WTC11 (cell line): Measurements from ENCODE around the gene SMOC1. TPM values are rescaled to one million over a fixed set of nuclear protein-coding genes. Genes with fewer than 3 reads are reported as not detected.

Experiments used
- ATAC-seq: fragments of 200-7000 bp; cut with Tn5 transposase; 2 replicates; pipeline ENCODE4 v1.10.0; 2021; ENCODE audit warnings: mild to moderate bottlenecking, moderate library complexity
- CTCF ChIA-PET: fragments of 300-600 bp; sonication (Branson Sonifier 250); formaldehyde crosslinking; loops from one replicate; lab custom pipeline; 2021; ENCODE audit warnings: antibody characterized with exemption; lab: Charles Lee
- POLR2A ChIA-PET: fragments of 350-600 bp; sonication (Branson Sonifier 250); formaldehyde crosslinking; loops from one replicate; lab custom pipeline; 2021; ENCODE audit warnings: antibody characterized with exemption; lab: Charles Lee
- DNase-seq: peaks from one replicate; pipeline ENCODE4 v3.0.0; 2021; ENCODE audit warnings: low spot score
- H3K27ac Mint-ChIP-seq: 2 replicates; pipeline ENCODE4 v1.8.0; 2021; ENCODE audit warnings: mixed read lengths
- H3K27me3 Mint-ChIP-seq: 2 replicates; pipeline ENCODE4 v1.8.0; 2021; ENCODE audit warnings: low read depth, mild to moderate bottlenecking, moderate library complexity, mixed read lengths
- H3K36me3 Mint-ChIP-seq: 2 replicates; pipeline ENCODE4 v1.8.0; 2021; ENCODE audit warnings: mixed read lengths
- H3K4me1 Mint-ChIP-seq: 2 replicates; pipeline ENCODE4 v1.8.0; 2022; ENCODE audit warnings: mixed read lengths
- H3K4me3 Mint-ChIP-seq: 2 replicates; pipeline ENCODE4 v1.8.0; 2021; ENCODE audit warnings: mild to moderate bottlenecking, moderate library complexity, mixed read lengths
- H3K9me3 Mint-ChIP-seq: 2 replicates; pipeline ENCODE4 v1.8.0; 2021; ENCODE audit warnings: mixed read lengths
- CBFB ChIP-seq: sonication (generic); formaldehyde crosslinking; IDR thresholded peaks from 2 replicates; pipeline ENCODE4 v1.8.1; 2022; ENCODE audit warnings: mild to moderate bottlenecking, low read depth, missing genetic modification reagents
- CREM ChIP-seq: sonication (generic); formaldehyde crosslinking; IDR thresholded peaks from 2 replicates; pipeline ENCODE4 v1.8.1; 2022; ENCODE audit warnings: mild to moderate bottlenecking, missing genetic modification reagents, moderate library complexity
- EMX1 ChIP-seq: fragments of 250-450 bp; sonication (Bioruptor Pico); IDR thresholded peaks from 2 replicates; pipeline ENCODE4 v1.8.0; 2021; ENCODE audit warnings: mild to moderate bottlenecking
- ETV6 ChIP-seq: sonication (generic); formaldehyde crosslinking; IDR thresholded peaks from 2 replicates; pipeline ENCODE4 v1.8.1; 2022; ENCODE audit warnings: mild to moderate bottlenecking, missing genetic modification reagents
- JUN ChIP-seq: sonication (generic); formaldehyde crosslinking; IDR thresholded peaks from 2 replicates; pipeline ENCODE4 v1.8.0; 2023; ENCODE audit warnings: mild to moderate bottlenecking, missing genetic modification reagents
- MXD4 ChIP-seq: fragments of 250-450 bp; sonication (Bioruptor Pico); IDR thresholded peaks from 2 replicates; pipeline ENCODE4 v1.8.0; 2021; ENCODE audit warnings: mild to moderate bottlenecking, moderate library complexity, borderline replicate concordance
- NFYB ChIP-seq: sonication (generic); formaldehyde crosslinking; conservative IDR thresholded peaks from 2 replicates; pipeline ENCODE4 v1.8.0; 2022; ENCODE audit warnings: low read depth, missing genetic modification reagents
- RORB ChIP-seq: fragments of 250-450 bp; sonication (Bioruptor Pico); IDR thresholded peaks from 2 replicates; pipeline ENCODE4 v1.9.0; 2021; ENCODE audit warnings: mild to moderate bottlenecking
- SOX15 ChIP-seq: fragments of 250-450 bp; sonication (Bioruptor Pico); IDR thresholded peaks from 2 replicates; pipeline ENCODE4 v1.9.0; 2021; ENCODE audit warnings: mild to moderate bottlenecking
- TCF7 ChIP-seq: sonication (generic); formaldehyde crosslinking; IDR thresholded peaks from 2 replicates; pipeline ENCODE4 v1.8.0; 2022; ENCODE audit warnings: mild to moderate bottlenecking, low read depth, missing genetic modification reagents, moderate library complexity
- TEAD4 ChIP-seq: sonication (generic); formaldehyde crosslinking; IDR thresholded peaks from 2 replicates; pipeline ENCODE4 v1.8.0; 2022; ENCODE audit warnings: mild to moderate bottlenecking, missing genetic modification reagents
- ZNF138 ChIP-seq: sonication (generic); formaldehyde crosslinking; conservative IDR thresholded peaks from 2 replicates; pipeline ENCODE4 v1.8.1; 2022; ENCODE audit warnings: mild to moderate bottlenecking, moderate library complexity, missing genetic modification reagents
- ZNF232 ChIP-seq: sonication (generic); formaldehyde crosslinking; IDR thresholded peaks from 2 replicates; pipeline ENCODE4 v1.8.0; 2022; ENCODE audit warnings: mild to moderate bottlenecking, missing genetic modification reagents
- ZNF416 ChIP-seq: fragments of 250-450 bp; sonication (Bioruptor Pico); IDR thresholded peaks from 2 replicates; pipeline ENCODE4 v1.9.0; 2021; ENCODE audit warnings: mild to moderate bottlenecking, inconsistent platforms
- total RNA-seq: library from RNA; stranded (reverse); gene quantifications from 3 replicates; pipeline ENCODE4 v1.2.3, GENCODE V29; 2021
- TF ChIP-seq, protein P1 (sequence below): sonication (generic); formaldehyde crosslinking; IDR thresholded peaks from 2 replicates; pipeline ENCODE4 v1.8.1; 2022; ENCODE audit warnings: low read depth, mild to moderate bottlenecking, moderate library complexity, missing genetic modification reagents, borderline replicate concordance
- TF ChIP-seq, protein P2 (sequence below): sonication (generic); formaldehyde crosslinking; IDR thresholded peaks from 2 replicates; pipeline ENCODE4 v1.8.1; 2022; ENCODE audit warnings: mild to moderate bottlenecking, missing genetic modification reagents, moderate library complexity, borderline replicate concordance
- TF ChIP-seq, protein P3 (sequence below): sonication (generic); formaldehyde crosslinking; IDR thresholded peaks from 2 replicates; pipeline ENCODE4 v1.8.1; 2022; ENCODE audit warnings: mild to moderate bottlenecking, moderate library complexity, missing genetic modification reagents
- TF ChIP-seq, protein P4 (sequence below): sonication (generic); formaldehyde crosslinking; IDR thresholded peaks from 2 replicates; pipeline ENCODE4 v1.8.1; 2022; ENCODE audit warnings: low read depth, missing genetic modification reagents, borderline replicate concordance
- TF ChIP-seq, protein P5 (sequence below): fragments of 250-450 bp; sonication (Bioruptor Pico); IDR thresholded peaks from 2 replicates; pipeline ENCODE4 v1.8.0; 2021; ENCODE audit warnings: mild to moderate bottlenecking
- TF ChIP-seq, protein P6 (sequence below): sonication (generic); formaldehyde crosslinking; IDR thresholded peaks from 2 replicates; pipeline ENCODE4 v1.8.0; 2023; ENCODE audit warnings: mild to moderate bottlenecking, missing genetic modification reagents
- TF ChIP-seq, protein P7 (sequence below): sonication (generic); formaldehyde crosslinking; IDR thresholded peaks from 2 replicates; pipeline ENCODE4 v1.8.0; 2022; ENCODE audit warnings: mild to moderate bottlenecking, missing genetic modification reagents
- TF ChIP-seq, protein P8 (sequence below): sonication (generic); formaldehyde crosslinking; IDR thresholded peaks from 2 replicates; pipeline ENCODE4 v1.8.1; 2022; ENCODE audit warnings: missing genetic modification reagents, borderline replicate concordance

The SMOC1 gene
- total RNA-seq, 1 experiment from 2014 or later = 1.1 TPM

DNA sequence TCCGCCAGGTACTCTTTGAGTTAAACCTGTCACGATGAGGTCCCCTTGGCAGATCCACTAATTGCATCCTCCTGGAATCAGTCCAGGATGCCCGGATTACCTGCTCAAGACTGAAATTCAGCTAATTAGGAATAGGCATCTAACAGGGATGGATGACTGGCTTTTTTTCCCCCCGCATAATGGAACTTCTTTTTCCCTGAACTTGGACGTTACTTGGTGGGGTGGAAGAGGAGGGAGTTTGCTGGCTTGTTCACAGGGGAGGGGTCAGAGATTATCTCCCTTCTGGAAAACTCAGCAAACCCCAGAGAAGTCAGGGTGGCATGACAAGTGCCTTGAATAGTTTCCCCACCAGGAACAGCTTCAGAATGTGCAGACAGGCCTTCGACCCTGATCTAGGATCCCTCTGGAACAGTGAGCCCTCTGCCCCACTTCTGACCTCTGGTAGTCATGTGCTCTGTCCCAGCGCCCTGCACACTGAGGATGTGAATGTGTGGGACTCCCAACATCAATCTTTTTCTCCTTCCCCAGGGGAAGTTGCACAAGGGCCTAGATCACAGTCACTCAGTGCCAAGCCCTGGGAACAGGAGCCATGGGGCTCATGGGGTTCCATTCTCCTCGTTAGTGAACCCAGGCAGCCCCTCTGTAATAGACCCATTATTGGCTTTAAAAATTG is 142.5 kb downstream of the SMOC1 start:
- no peaks in the 10 kb centered on the region for H3K9me3 Mint-ChIP-seq
- DNase-seq = no peak
- H3K36me3 Mint-ChIP-seq = no peaks in the 10 kb centered on the region
- ATAC-seq = no peak
- no peaks in the 10 kb centered on the region; the same call in 1 of the 2 replicates for H3K27me3 Mint-ChIP-seq
- ChIA-PET POLR2A (no interaction called here), CTCF (no interaction called here)
- TF ChIP-seq SOX15 (CRISPR knock-in tag) (no peak), JUN (CRISPR knock-in tag) (no peak), ETV6 (CRISPR knock-in tag) (no peak), ZNF138 (no peak), EMX1 (CRISPR knock-in tag) (no peak)
- TF ChIP-seq, protein P1, sequence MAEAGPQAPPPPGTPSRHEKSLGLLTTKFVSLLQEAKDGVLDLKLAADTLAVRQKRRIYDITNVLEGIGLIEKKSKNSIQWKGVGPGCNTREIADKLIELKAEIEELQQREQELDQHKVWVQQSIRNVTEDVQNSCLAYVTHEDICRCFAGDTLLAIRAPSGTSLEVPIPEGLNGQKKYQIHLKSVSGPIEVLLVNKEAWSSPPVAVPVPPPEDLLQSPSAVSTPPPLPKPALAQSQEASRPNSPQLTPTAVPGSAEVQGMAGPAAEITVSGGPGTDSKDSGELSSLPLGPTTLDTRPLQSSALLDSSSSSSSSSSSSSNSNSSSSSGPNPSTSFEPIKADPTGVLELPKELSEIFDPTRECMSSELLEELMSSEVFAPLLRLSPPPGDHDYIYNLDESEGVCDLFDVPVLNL (CRISPR knock-in tag) = no peak
- TF ChIP-seq, protein P2, sequence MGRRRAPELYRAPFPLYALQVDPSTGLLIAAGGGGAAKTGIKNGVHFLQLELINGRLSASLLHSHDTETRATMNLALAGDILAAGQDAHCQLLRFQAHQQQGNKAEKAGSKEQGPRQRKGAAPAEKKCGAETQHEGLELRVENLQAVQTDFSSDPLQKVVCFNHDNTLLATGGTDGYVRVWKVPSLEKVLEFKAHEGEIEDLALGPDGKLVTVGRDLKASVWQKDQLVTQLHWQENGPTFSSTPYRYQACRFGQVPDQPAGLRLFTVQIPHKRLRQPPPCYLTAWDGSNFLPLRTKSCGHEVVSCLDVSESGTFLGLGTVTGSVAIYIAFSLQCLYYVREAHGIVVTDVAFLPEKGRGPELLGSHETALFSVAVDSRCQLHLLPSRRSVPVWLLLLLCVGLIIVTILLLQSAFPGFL (CRISPR knock-in tag) = no peak
- TF ChIP-seq, protein P3, sequence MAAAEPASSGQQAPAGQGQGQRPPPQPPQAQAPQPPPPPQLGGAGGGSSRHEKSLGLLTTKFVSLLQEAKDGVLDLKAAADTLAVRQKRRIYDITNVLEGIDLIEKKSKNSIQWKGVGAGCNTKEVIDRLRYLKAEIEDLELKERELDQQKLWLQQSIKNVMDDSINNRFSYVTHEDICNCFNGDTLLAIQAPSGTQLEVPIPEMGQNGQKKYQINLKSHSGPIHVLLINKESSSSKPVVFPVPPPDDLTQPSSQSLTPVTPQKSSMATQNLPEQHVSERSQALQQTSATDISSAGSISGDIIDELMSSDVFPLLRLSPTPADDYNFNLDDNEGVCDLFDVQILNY (CRISPR knock-in tag) = no peak
- H3K4me1 Mint-ChIP-seq = peaks cover 2% of the 10 kb centered on the region; the same call in 1 of the 2 replicates
- H3K4me3 Mint-ChIP-seq = no peak overlapping the region
- H3K27ac Mint-ChIP-seq = no peak overlapping the region

DNA sequence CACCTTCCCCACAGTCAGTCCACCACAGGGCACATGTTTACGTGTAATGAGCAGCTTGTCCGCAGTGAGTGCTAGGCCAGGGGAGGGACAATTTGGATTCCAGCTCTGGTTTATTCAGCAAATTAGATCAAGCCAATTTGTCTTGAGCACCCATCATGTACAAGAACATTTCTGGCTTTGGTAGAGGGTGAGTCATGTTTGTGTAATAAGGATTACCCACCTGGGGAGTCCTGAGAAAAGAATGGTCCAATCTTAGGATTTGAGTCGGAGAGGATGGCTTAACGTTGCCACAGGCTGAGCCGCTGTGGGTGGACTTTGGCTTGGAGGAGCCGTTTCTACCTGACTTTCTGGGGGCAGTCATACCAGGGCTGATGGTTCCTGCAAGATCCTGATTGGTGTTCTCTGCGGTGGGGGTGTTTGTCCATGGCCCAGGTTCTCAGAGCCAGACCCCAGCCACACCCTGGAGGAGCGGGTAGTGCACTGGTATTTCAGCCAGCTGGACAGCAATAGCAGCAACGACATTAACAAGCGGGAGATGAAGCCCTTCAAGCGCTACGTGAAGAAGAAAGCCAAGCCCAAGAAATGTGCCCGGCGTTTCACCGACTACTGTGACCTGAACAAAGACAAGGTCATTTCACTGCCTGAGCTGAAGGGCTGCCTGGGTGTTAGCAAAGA is 143.7 kb downstream of the SMOC1 start:
- Mint-ChIP-seq H3K27ac (no peak overlapping the region), H3K27me3 (no peaks in the 10 kb centered on the region; the same call in 1 of the 2 replicates), H3K36me3 (no peaks in the 10 kb centered on the region), H3K4me3 (no peak overlapping the region), H3K9me3 (no peaks in the 10 kb centered on the region), H3K4me1 (peaks cover 2% of the 10 kb centered on the region; the same call in 1 of the 2 replicates)
- ChIA-PET POLR2A (no interaction called here), CTCF (no interaction called here)
- no peak for DNase-seq
- ATAC-seq = no peak
- TF ChIP-seq ZNF416 (no peak), NFYB (CRISPR knock-in tag) (no peak), MXD4 (CRISPR knock-in tag) (no peak), TCF7 (CRISPR knock-in tag) (no peak), CBFB (no peak), ZNF232 (no peak), RORB (CRISPR knock-in tag) (no peak), CREM (CRISPR knock-in tag) (no peak), TEAD4 (CRISPR knock-in tag) (no peak), JUN (CRISPR knock-in tag) (no peak)
- TF ChIP-seq, protein P4, sequence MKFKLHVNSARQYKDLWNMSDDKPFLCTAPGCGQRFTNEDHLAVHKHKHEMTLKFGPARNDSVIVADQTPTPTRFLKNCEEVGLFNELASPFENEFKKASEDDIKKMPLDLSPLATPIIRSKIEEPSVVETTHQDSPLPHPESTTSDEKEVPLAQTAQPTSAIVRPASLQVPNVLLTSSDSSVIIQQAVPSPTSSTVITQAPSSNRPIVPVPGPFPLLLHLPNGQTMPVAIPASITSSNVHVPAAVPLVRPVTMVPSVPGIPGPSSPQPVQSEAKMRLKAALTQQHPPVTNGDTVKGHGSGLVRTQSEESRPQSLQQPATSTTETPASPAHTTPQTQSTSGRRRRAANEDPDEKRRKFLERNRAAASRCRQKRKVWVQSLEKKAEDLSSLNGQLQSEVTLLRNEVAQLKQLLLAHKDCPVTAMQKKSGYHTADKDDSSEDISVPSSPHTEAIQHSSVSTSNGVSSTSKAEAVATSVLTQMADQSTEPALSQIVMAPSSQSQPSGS (CRISPR knock-in tag) = no peak
- TF ChIP-seq, protein P5, sequence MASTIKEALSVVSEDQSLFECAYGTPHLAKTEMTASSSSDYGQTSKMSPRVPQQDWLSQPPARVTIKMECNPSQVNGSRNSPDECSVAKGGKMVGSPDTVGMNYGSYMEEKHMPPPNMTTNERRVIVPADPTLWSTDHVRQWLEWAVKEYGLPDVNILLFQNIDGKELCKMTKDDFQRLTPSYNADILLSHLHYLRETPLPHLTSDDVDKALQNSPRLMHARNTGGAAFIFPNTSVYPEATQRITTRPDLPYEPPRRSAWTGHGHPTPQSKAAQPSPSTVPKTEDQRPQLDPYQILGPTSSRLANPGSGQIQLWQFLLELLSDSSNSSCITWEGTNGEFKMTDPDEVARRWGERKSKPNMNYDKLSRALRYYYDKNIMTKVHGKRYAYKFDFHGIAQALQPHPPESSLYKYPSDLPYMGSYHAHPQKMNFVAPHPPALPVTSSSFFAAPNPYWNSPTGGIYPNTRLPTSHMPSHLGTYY (CRISPR knock-in tag) = no peak
- TF ChIP-seq, protein P6, sequence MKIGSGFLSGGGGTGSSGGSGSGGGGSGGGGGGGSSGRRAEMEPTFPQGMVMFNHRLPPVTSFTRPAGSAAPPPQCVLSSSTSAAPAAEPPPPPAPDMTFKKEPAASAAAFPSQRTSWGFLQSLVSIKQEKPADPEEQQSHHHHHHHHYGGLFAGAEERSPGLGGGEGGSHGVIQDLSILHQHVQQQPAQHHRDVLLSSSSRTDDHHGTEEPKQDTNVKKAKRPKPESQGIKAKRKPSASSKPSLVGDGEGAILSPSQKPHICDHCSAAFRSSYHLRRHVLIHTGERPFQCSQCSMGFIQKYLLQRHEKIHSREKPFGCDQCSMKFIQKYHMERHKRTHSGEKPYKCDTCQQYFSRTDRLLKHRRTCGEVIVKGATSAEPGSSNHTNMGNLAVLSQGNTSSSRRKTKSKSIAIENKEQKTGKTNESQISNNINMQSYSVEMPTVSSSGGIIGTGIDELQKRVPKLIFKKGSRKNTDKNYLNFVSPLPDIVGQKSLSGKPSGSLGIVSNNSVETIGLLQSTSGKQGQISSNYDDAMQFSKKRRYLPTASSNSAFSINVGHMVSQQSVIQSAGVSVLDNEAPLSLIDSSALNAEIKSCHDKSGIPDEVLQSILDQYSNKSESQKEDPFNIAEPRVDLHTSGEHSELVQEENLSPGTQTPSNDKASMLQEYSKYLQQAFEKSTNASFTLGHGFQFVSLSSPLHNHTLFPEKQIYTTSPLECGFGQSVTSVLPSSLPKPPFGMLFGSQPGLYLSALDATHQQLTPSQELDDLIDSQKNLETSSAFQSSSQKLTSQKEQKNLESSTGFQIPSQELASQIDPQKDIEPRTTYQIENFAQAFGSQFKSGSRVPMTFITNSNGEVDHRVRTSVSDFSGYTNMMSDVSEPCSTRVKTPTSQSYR (CRISPR knock-in tag) = no peak
- TF ChIP-seq, protein P7, sequence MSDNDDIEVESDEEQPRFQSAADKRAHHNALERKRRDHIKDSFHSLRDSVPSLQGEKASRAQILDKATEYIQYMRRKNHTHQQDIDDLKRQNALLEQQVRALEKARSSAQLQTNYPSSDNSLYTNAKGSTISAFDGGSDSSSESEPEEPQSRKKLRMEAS (CRISPR knock-in tag) = no peak
- TF ChIP-seq, protein P8, sequence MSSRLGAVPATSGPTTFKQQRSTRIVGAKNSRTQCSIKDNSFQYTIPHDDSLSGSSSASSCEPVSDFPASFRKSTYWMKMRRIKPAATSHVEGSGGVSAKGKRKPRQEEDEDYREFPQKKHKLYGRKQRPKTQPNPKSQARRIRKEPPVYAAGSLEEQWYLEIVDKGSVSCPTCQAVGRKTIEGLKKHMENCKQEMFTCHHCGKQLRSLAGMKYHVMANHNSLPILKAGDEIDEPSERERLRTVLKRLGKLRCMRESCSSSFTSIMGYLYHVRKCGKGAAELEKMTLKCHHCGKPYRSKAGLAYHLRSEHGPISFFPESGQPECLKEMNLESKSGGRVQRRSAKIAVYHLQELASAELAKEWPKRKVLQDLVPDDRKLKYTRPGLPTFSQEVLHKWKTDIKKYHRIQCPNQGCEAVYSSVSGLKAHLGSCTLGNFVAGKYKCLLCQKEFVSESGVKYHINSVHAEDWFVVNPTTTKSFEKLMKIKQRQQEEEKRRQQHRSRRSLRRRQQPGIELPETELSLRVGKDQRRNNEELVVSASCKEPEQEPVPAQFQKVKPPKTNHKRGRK (CRISPR knock-in tag) = no peak
